GM18858 (cell line): ENCODE results near the gene CCR7.

Experiments used
- ATAC-seq: cut with Tn5 transposase; IDR thresholded peaks from one replicate; pipeline ENCODE4 v1.9.1; 2021; ENCODE audit not compliant: unreplicated experiment

CCR7 gene, protein sequence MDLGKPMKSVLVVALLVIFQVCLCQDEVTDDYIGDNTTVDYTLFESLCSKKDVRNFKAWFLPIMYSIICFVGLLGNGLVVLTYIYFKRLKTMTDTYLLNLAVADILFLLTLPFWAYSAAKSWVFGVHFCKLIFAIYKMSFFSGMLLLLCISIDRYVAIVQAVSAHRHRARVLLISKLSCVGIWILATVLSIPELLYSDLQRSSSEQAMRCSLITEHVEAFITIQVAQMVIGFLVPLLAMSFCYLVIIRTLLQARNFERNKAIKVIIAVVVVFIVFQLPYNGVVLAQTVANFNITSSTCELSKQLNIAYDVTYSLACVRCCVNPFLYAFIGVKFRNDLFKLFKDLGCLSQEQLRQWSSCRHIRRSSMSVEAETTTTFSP

DNA sequence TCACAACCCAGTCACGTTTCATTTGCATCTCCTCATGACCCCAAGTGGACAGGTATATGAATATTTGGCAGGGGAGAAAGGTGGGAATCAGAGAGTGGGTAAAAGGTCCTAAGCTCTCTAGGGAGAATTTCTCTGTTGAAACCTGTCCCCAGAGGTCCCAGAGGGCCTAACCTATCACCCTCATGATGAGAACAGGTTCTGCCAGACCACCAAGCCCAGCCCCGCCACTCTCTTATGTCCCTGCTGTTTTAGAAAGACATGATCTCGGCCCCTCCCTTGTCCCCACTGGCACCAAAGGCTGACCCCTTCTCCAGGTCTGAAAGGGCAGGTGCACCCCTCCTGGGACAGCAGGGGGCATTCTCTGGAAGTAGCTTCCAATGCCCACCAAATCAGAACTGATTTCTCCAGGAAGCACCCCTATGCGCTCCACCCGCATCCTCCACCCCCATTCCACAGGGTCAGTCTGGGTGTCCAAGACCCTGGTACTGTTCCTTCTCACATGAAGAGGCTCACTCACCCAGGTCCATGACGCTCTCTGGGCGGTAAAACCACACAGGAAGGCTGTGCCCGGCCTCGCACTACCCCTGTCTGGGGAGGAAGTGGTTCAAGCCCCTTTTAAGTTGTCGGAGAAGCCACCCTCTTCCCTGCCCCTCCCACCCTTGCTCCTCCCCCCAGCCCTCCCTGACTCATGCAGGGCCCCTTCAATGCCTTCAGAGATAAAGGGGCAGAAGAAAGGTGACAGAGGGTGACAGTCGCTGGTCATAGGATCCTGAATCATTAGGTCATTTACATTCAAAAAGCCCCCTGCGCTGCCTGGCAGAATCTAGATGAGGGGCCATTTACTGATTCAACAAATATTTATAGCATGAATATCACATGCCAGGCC lies at the start of gene CCR7:
Gene CCR7, minus strand, starts transcription at position 590 of the 886 bp plus-strand sequence. Its CDS starts 63 bp downstream, at position 527.
- ATAC-seq, result no peak

DNA sequence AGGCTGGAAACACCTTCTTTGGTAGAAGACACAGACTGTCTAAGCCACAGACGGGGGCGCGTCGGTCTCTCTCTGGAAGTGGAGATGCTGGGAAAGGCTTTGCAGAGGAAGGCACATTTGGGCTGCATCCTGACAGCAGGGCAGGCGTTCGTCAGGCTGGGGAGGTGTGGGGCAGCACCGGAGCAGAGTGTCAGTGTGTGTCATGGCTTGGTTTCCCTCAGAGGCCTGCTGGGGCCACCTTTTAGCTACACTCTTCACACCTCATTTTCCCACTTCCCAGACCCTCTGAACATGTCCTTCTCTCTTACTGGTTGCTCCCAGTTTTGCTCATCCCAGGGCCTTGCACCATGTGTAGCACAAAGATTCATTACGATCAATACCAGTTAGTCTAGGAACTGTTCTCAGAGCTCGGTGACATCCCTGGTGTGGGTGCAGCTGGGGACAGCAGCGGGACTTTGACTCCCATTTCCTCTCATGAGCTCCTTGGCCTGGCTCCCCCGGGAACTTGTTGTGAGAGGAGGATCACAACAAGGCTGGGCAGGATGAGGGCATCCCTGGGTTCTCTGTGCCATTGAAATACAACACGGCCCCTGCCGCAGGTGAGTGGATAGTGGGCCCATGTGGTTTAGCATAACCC lies 49.3 kb upstream of the CCR7 start:
- no peak for ATAC-seq

DNA sequence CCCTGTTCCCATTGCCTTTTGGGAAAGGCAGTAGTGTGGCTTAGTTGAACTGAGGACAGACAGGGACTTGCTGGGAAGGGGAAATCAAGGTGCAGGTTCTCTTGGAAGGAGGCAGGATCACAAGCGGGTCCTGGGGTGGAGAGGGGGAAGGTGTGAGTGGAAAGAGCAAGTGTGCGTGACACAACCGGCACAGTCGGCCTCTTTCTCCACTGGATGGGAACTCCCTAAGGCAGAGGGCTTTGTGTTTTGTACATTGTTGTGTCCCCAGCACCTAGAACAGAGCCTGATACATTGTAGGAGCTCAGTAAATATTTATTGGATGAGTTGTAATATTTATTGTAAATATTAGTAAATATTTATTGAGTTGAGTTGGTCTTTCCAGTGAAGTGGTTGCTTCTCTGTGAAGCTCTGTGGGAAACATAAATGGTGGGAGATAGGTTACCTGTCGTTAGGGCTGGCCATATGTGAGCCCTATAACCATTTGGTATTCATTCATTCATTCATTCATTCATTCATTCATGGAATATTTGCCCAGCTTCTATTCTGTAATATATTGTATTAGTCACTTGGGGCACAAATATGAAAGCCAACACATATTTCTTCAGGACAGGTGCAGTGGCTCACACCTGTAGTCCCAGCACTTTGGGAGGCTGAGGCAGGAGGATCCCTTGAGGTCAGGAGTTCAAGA lies 48.3 kb upstream of the CCR7 start:
- no peak for ATAC-seq

DNA sequence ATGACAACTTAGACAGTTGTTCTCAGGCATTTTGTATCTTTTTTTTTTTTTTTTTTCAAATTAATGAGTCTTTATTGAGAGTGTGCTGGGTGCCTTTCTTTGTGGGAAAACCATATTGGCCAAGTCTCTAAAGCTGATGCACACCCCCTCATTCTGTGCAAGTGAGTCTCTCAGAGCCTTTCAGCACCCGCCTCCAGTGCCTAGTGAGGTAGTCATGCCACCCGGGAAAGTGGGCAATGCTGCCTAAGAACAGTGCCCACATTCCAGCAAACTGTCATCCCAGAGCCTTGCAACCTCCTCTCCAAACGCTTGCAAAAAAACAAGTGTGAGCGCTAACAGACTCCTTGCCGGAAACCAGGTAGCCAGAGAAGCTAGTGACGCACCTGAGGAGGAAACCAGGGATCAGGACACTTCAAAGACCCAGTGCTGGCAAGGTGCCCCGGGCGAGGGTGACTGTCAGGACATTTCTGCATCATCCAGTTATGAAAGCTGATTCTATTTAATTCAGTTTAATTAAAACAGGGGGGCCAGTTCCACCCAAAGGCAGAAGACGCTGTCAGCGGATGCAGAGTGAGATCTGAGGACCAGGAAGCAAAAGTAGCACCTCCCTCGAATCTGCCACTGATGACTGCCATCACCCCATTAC lies 47.5 kb upstream of the CCR7 start:
- ATAC-seq, result no peak

DNA sequence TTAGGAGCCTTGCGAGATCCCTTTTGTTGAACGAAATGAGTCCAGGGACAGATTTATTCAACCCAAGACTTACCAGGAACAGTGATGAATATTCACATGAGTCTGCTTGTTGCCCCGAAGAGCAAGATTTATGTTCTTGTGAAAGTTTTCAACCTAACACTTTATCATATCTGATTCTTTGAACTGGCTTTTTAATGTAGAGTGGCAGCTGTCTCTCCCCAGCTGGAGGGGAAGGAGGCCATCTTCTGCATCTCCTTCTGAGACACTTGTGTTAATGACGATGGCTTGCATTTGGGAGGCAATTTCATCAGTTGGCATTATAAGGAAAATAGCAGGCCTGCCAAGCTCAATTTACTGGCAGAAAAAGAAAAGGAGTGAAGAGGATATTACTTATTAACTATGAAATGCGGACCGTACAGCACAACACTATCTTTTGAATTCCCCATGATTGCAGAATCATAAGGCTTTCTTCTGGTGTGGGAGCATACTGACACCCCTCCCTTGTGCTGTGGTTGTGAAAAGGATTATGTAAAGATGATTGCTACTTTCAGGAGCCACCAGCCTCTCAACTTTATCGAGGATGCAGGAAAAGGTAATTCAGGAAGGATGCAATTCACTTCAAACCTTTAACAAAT lies 46.7 kb upstream of the CCR7 start:
- ATAC-seq, result no peak

DNA sequence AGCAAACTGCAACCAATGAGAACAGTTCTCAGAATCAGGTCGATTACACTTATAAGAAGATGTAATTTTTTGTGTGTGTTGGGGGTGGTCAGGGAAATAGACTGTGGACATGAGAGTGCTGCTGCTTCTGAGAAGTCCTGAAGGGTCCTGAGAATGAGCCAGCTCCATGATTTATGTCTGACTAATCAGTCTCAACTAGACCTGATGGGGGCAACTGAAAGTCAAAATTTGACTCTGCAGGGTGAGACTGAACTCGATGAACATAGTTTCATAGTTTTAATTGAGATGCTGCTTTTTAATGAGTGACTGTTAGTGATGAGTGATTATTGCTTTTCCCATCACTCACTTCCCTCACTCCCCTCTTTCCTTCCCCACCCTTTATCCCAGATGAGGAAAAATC lies 45.1 kb upstream of the CCR7 start:
- no peak for ATAC-seq

DNA sequence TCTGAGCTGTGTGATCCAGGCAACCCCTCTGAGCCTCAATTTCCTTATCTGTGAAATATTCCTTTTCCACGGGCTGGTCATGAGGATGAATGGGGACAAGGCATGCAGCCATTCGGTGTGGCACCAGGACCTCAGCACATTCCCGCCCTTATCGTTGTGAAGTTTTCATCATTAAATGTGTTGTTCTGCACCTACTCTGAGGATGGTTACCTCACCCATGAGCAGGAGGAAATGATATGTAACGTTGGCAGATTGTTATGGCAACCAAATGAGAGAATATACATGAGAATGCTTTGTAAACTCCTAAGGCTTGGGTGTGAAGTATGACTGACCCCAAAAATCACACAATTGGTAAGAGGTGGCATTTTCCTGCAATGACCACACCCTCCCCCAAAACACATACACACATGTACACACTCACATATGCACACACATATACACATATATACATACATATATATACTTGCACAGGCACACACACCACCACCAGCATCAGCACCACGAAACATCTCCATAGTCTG lies 42.8 kb upstream of the CCR7 start:
- ATAC-seq, result no peak

DNA sequence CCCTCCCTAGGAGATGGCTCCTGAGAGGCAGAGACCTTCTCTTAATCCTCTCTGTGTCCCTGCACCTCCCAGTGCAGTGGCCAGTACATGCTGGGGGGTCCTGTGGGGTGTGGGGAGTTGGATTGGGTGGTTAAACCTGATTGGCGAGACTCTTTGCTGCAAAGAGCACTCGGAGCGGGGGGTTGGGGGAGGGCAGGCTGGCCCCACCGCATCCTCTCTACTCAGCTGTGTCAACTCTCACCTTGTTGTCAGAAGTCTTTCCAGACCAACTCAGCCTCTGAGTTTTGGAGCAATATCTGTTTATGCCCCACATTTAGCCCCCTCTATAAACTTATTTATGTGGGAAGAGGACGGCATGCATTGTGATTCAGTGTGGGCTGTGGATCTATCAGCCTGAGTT lies 42.4 kb upstream of the CCR7 start:
- no peak for ATAC-seq

DNA sequence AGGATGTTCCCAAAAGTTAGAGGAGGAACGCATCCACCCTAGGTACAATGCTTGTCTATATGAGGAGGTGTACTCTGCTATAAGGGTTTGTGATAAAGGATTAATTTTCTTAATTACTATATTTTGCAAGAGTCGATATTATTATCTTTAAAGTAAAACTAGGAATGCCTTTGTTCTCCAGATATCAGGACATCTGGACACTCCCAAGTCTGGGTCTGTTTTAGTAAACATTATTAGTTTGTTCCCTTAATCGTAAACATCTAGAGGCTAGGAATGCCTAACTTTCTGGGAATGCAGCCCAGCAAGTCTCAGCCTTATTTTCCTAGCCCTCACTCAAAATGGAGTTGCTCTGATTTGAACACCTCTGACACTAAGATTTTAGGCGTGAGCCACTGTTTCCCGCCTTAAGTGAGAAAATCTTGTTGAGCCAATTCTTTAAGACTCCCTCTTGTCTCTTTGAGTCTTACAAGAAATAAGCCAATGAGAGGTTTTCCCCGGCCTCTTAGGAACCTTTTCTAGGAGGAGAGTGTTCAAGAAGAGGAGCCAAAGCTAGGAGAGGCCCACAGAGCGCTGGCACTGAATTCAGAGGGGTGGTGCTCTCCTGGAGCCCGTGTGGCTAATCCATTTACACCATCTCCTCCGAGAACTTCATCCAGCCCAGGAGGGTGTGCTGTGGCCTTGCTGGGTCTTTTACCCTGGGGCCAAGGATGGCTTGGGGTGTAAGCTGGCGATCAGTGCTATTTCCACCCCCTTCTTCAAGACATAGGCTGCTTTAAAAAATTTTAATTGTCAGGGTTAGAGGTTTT lies 41.5 kb upstream of the CCR7 start:
- ATAC-seq, result no peak

DNA sequence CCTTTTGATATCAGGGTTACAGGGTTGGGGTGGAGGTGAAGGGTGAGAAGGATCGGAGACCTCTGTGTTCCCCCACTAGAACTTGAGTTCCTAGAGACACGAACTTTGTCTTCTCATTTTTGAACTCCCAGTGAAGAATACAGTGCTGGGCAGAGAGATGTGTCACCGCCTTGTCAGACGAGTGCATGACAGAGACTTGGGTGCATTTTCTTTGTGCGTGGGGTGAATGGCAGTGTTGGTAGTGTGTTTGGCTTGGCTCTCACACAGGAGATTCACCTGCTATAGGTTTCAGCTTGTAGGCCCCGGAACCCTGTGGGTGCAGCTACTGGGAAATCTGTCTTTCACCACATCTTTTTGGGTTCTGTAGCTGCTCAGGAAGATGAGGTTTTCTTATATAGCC lies 40.0 kb upstream of the CCR7 start:
- no peak for ATAC-seq

DNA sequence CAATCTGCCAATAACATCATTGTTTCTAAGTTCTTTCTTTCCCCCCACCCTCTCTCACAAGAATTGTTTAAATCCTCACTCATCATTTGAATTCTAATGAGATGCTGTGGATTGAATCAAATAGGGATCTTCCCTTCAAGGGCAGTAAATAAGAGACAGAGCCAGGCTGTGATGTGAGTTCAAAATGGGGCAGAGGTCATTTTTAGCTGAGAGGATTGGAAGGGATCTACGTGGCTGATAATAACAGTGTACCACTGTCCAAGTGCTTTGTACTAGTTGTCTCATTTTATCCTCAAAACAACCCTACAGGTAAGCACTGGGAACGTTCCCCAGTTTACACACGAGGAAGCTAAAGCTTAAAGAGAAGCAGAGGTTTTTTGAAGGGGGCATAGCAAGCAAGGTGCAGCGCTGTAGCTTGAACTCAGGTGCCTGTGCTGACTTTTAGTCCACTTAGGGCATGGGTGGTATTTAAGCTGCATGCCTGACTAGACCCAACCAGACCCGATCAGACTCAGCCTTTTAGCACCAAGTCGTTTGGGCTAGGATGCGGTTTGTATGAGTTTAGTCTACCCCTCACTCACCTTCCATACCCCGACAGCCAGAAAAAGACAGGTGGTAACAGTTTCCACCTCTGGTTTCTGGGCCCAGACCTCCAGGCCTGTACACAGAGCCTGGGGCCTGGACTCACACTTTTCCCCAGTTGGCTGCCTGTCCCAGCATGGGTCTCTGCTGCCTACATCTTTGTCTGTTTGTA lies 39.2 kb upstream of the CCR7 start:
- ATAC-seq, result no peak

DNA sequence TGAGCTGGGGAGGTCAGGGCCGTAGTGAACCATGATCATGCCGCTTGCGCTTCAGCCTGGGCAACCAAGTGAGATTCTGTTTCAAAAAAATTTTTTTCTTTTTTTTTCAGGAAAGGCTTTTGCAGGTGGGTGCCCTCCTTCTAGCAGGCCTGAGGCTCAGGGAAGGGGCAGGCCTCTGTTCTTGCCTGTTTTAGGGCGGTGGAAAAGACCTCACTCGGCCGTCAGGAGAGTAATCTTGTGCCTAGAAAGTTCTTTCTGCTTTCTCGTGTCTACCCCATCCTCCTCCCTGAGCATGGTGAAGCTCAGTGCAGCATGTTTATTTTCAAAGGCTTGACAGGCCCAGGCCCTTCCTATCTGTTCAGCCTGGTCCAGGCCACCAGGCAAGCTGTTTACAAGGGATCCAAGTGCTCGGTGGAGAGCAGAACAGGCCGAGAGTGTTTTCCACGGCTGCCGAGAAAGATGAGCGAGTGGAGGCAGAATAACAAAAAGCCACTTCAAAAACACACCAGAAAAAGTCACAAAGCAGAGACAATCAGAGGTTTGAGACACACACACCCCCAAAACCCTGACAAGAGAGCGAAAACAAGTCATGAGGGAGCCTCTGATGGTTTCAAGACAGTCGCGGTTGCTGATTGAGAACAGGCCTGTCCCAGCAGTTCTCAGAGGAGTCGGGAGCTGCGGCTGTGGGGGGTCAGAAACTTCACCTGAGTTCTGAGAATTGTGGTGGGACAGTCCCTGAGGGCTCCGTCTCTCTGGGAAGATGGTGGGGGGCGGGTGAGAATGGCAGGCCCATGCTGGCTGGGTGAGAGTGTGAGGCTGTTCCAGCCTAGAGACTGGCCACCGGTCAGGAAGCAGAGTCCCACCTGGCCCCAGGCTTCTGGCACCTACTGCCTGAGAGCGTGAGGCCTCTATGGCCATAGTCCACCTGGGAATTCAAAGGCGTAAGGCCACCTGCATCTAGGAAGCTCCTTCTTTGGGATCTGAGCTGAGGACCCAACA lies 37.5 kb upstream of the CCR7 start:
- ATAC-seq, result no peak

DNA sequence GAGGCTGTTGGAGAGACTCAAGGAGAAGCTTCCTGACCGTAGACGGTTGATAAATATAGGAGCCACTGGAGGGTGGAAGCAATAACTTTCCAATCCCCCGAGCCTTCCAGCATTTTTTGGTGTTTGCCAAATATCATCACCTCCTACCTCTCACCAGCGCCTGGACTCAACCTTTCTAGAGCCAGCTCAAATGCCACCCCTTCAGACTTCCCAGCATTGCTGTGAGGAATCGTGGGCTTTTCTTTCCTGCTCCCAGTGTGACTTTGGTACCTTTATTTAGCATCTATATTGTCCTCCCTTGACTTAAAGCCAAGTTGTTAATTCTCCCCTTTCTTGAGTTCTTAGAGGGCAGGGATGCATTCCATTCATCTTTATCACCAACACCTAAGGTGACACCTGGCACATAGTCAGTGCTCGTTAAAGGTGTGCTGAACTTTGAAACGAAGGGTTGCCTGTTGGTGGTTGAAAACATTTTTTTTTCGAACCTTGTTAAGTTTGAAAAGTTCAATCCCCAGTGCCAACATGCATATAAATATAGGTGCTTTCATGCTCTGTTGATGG lies 35.3 kb upstream of the CCR7 start:
- ATAC-seq, result no peak

DNA sequence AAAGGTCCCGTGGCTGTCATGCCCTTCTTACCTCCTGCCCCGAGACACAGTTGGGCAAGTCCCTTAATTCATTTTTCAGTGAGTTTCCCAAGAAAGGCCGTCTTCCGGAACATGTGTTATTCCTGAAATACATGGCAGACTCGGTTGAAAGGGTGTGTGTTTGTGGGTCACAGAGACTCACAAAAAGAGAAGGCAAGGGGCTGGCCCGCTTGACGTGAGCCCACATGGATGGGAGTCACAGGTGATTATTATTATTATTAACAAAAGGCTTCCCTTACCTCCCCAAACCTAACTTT lies 34.1 kb upstream of the CCR7 start:
- no peak for ATAC-seq

DNA sequence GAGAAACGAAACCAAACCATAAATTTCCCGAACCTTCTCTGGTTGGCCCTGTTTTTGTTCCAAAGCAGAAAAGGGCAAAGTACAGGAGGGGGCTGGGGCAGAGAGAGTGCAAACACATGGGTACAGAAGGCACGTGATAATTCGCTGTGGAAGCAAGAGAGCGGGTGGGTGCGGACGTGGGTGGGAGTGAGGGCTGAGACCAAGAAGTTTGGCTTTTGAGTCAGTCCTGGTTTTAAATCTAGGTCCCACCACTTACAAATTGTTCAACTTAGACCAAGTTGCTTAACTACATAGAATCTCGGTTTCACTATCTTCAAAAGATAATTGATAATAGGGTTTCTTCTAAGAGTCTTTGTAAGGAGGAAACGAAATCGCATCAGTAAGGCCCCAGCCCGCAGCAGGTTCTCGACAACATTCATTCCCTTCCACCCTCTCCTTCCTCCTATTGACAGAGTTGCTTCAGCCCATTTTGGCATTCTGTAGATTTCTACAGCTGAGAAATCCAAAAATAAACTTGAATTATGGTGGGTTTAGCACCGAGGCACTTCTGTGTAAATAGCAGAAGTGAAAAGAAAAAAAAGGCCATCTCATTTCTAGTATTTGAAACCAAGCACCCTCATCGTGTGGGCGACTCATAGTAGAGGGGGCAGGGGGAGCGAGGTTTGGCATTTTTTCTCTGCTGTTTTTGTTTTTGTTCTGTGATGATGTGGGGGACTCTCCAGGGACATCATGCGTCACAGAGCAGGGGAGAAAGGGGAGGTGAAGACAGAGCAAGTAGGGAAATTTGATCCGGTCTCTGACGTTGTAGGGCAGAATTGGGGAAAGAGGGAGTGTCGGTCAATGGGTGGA lies 33.6 kb upstream of the CCR7 start:
- peak; percentile 55 for ATAC-seq

DNA sequence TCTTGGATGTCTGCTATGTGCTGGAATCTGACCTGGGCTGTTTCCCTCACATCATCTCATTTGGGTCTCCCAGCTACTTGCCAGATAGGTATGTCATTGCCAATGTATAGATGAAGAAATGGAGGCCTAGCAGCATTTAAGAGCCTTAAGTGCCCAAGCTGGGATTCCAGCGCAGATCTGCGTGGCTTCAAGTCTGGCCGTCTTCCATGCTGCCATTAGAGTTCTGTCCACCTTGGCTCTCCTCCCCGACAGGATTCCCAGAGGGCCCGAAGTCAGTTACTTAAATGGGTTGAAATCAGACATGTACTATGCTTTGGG lies 33.0 kb upstream of the CCR7 start:
- ATAC-seq, result no peak
